HG03520 (cell line): ENCODE data around the gene BST1.

ENCODE experiments used
- ATAC-seq: cut with Tn5 transposase; IDR thresholded peaks from one replicate; pipeline ENCODE4 v1.9.1; 2021; ENCODE audit warnings: mild to moderate bottlenecking, moderate library complexity; ENCODE audit not compliant: unreplicated experiment

The BST1 gene

DNA sequence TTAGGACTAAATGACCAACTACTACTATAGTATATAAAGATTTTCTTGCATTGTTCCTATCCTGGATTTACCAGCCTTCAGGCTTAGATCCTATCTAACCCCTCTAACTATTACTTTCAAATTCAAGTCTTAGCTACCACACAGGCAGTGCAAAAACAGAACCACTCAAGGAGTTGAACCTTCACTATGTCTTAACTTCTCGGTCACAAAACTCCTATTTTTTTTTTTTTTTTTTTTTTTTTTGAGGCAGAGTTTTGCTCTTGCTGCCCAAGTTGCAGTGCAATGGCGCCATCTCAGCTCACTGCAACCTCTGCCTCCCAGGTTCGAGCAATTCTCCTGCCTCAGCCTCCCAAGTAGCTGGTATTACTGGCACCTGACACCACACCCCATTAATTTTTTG is 27.5 kb upstream of the BST1 start:
- ATAC-seq: no peak

DNA sequence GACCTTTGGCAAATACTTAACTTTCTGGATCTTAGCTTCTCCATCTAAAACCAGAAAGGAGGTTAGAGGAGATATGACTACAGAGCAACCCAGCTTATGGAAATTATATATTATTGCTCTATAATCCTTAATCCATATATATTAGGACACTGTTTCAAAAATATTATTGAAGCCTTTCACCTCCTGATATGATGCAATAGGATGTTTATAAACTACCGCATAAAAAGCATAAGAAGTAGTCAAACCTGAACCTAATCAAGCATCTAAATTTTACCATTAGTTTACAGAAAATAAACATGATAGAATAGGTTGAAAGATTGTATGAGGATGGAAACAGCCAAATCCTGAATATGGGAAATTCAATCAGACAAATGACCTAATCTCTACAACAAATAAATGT is 26.8 kb upstream of the BST1 start:
- no peak for ATAC-seq

DNA sequence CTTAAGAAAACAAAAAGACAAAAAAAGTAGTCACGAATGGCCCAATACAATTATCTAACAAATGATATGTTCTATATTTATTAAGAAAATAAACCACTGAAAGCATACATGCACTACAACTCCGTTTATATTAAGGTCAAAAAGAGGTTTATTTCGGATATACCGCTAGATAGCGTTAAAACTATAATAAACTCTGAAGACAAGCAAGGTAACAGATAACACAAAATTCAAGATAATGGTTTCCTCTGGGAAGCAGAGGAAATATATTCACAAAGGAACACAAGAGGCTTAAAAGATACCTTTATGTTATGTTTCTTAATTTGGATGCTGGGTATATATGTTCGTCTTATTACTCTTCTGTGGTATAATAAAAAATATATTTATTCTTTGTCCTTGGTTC is 26.0 kb upstream of the BST1 start:
- no peak for ATAC-seq

DNA sequence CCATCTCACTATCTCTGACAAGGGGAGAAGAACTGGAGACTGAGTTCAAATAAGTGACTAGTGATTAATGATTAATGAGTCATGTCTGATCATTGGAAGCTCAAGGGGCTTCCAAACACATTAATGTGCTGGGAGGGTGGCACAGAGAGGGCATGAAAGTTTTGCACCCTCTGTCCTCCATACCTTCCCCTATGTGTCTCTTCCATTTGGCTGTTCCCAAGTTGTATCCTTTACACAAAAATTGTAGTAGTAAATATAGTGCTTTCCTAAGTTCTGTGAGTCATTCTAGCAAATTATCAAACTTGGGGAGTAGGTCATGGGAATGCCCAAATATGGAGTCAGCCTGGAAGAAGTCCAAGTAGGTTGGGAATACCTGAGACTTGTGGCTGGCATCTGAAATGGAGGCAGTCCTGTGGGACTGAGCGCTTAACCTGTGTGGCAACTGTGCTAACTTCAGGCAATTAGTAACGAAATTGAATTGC is 25.3 kb upstream of the BST1 start:
- no peak for ATAC-seq

DNA sequence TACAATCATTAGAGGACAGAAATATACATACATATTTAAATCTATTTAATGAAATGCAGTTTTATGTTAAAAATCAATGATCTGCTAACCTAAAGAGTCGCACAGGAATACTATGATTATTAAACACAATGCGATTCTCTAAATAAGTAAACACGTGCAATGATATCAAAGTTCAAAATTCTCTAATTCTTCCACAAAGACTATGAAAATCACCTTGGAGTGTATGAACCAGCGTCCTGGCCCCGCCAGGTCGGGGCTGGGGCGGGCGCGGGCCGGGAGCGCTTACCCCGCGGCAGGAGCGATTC is 21.8 kb upstream of the BST1 start:
- ATAC-seq: no peak

DNA sequence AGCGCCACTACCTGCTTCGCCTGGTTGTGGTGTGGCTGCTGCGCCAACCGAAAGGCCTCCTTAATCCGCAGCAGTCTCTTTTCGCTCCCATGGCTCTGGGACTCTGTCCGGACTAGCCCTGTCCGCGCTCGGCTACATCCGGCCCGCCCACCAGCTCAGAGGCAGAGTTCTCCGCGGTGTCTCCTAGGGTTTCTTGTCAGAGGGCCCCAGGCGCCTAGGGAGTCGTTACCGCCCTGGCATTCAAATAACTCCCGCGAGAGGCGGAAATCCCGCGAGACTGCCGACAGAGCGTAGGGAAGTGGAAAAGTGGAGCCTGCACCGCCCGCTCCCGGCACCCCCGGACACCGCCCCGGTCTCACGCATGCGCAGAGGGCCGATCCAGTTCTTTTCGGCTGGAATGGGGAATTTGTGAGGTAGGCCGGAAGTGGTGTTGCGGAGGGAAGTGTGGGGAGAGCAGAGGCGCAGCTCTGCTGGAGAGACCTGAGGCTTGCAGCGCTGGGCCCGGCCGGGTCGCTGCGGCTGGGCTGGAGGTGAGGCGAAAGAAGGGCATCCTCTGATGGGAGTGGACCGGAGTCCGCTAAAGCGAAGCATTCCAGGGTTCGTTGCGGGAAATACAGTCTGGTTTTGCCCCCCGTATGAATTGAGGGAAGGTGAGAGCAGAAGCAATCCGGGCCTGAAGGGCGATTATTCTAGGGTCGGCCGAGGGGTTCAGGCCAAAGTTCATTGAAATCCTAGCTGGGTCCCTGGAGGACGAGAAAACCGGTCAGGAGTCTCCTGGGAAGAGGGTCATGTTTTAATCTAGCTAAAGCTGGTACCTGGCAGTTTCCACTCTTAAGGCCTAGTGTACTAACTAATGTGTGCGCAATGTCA is 21.3 kb upstream of the BST1 start, which contains the start of gene FAM200B:
FAM200B (plus strand) TSS at position 456 of the 870 bp plus-strand sequence. CDS start 5,151 bp downstream, outside the sequence.
- ATAC-seq: peak; percentile 94

DNA sequence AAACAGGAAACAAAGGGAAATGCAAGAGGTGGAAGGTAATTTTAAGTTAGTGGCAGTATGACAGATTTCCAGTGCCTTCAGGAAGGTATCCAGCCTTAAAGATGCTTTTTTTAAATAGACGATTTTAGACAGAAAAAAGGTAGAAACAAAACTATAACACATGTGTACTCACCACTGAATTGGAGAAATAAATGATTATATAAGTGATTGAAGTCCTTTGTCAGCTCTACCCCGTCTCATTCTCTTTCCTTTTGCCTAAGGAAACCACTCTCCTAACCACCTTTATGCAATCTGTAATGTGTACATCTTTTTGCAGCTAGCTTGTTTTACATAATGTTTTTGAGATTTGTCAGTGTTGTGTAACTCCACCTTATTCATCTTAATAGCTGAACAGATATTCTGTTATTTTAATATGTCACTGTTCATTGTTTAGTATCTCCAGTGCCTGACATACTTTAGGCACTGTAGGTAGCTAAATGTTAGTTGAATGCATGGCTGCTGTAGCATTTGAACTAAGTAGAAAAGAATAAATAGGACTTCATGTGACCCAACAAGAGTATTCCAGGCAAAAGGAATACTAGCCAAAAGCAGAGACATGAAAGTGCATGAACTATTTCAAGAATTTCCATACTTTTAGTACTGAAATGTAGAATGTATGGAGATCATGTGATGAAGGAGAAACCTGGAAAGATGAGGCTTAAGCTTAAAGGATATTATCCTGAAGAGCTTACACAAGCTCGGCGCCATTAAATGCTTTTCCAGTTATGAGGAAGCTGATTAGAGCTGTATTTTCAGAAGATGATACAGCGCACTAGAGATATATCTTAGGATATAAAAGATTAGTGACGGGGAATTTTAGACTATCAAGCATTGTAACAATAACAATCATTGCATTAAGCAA is 20.4 kb upstream of the BST1 start:
- no peak for ATAC-seq

DNA sequence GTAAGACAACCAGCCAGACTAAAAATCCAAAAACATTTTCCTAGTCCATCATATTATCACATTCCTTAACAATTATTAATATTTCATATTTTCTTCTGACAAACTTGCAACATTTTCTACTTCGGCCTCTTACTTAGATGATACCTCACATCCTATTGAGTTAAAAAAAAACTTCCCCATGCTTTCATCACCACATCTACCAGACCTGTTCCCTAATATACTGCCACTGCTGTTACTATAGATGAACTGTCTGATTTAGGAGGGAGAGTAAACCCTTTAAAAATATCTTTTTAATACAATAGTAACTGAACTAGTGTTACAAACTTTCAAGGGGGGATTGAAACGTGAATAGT is 19.7 kb upstream of the BST1 start:
- no peak for ATAC-seq

DNA sequence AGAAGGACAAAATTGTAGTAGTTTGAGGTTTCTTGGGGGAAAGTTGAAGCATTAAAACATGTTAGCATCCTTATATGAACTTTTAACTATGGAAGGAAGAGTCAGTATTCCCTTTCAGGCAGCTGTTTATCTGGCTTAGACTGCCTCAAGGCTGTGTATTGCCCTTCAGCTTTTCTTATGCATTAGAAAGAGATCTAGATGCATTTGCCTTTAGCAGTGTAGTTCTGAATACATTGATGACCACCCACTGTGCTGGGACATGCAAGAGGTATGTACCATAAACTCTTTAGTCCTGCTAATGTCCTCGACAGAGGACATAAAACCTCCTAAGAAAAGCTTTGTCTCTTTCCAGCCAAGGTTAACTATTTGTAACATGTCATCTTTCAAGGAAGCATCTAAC is 18.4 kb upstream of the BST1 start:
- no peak for ATAC-seq

DNA sequence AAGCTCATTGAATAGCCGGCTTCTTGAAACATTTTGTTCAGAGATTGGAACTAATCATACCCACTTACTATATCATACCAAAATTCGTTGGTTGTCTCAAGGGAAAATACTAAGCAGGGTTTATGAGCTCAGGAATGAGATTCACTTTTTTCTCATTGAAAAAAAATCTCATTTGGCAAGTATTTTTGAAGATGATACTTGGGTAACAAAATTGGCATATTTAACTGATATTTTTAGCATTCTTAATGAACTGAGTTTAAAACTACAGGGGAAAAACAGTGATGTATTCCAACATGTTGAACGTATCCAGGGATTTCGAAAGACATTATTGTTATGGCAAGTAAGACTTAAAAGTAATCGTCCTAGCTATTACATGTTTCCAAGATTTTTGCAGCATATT is 14.8 kb upstream of the BST1 start:
- ATAC-seq: no peak

DNA sequence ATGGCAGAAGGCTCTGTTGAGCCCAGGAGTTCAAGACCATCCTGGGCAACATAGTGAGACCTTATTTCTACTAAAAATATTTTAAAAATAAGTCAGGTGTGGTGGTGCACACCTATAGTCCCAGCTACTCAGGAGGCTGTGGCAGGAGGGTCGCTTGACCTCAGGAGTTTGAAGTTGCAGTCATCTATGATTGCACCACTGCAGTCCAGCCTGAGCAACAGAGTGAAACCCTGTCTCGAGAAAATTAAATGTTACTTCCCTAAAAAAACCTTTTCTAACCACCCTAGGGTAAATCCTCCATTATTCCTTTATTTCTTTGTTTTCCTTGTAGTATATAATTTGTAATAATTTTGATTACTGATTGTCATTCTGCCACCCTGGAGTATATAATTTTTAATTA is 13.3 kb upstream of the BST1 start:
- no peak for ATAC-seq

DNA sequence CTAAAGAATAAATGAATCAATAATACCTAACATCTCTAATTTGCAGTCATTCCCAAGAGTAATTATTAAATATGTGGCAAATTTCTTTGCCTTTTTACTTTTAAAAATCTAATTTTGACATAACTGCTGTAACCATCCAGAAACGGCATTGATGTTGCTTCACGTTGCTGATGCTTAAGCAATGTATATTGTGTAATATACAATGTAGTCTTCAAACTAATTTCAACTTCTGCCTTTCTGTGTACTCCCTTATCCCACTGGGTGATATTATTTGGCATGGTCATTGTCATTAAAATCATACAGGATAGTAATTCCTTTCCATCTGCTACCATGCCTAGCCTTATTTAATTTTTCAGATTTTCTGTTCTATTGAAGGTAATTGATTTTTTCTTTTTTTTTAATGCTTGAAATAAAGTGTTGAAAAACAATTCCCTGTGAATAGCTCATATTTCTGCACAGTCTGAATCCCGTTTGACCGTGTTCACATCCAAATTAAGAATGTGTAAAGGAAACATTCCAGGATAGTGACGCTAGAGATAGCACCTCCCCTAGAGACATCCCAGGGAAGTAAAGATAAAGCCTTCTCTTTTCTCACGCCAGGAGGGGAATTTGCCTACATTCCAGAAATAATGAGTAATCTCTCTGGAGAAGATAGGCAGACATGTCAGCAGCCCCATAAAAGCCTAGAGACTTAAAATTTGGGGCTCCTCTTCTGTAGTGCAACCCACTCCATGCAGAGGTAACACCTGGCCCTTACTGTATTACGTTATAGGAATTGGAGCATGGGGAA is 12.7 kb upstream of the BST1 start:
- no peak for ATAC-seq

DNA sequence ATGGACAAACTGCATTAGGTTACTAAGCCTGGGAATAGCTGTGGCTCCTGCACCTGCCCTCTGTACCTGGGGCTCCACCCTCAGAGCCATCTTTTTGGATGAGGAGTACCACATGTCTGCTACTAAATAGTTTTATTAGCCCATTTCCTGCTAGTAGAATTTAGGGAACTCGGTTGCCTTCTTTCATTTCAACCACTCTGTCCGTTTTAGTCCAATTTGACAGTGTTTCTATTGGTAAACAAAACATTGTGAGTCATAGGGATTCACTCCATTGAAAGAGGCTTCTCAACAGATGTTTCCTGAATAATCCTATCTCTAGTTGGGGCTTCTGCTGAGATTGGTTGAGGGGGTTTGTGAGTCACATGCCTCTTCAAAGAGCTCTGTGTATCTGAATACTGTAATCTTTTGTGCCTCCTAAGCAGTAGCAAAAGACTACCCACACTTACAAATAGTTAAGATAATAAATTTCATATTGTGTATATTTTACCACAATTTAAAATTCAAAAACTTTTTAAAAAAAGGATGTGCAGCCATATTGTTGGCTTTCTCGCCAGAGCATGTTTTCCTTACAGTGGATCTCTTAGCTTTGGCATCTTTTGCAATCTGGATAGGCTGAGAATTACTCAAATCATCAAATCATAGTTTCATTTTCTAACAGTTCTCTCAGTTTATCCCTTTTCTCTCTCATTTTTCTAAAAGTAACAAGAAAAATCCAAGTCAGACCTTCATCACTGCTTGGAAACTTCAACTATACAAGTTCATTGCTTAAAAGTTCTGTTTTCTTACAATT is 11.3 kb upstream of the BST1 start:
- no peak for ATAC-seq

DNA sequence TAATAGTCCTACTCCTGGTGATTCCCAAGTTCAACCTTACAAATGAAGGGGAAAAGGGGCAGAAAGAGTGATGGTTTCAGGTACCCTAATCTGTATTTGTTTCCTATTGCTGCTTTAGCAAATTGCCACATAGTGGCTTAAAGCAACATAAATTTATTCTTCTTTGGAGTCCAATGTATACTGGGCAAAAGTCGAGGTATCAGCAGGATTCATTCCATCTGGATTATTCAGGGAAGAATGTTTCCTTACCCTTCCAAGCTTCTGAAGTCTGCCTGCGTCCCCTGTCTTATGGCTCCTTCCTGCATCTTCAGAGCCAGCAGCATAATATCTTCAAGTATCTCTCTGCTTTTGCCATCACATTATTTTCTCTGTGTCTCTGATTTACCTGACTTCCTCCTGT is 10.3 kb upstream of the BST1 start:
- no peak for ATAC-seq

DNA sequence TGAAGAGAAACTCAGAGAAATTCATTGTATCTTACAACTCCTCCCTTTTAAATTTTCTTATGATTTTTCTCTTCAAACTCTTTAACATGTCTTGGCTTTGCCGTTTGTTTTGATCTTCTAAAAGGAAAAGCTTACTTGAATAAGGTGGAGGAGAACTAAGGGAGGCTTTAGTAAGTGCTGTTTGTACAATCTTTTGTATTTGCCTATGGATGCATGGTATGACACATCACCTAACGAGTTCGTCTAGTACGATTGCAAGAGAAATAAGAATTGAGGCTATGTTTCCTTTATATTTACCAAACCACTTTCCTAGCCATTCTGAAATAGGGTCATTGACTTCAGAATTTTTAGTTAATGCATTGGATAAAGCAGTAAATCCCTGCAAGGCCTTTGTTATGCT is 8.4 kb upstream of the BST1 start:
- no peak for ATAC-seq

DNA sequence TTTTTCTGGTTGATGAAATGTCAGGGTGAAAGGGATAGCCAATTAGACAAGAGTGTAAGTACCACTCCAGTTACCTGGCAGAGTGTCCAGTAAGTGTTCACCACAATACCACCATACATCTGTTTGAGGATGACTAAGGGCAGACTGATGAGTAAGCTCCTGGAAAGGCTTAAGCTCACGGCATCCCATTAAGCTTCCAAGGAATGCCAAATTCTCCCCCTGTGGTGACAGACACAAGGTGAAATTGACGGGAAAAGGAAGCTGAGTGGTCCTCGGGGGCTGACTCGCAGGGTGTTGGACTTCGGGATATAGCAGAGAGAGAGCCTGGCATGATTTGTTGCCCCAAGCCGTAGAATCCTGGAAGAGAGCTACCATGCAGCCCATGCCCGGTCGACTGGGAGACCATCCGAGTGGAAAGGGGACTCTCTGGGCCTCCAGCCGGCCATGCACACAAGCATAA is 7.6 kb upstream of the BST1 start:
- no peak for ATAC-seq

DNA sequence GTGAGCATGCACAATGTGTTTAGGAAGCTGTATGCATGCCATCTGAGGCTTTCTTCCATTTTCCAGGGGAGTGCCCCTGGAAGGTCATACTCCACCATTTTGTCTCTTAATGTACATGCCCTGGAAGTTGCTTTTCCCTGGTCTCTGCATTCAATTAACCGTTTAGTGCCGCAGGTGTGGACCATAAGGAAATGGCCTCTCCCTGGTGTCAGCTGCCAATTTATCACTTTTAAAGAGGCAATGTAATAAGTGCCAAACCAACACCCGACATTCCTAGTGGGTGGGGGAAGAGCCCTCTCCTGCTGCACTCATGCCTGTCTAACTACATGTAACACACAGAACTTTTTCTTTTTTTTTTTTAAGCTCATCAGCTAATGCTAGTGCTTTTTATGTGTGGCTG is 7.1 kb upstream of the BST1 start:
- no peak for ATAC-seq

DNA sequence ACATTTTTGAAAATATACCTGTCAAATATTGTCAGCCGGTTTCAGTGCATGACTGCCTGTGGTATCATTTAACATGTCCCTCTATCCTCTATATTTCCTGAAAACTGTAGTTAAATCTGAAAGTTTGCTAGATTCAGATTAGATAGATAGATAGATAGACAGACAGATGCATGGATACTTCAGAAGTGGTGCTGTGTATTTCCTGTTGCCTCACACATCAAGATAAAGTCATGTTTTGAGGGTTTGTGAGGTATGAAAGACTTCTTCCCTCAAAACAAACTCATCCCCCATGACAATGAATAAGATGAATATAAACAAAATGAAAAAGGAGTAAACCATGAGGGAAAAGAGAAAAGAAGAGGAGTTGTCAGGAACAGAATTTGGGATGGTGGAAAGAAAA is 6.0 kb upstream of the BST1 start:
- ATAC-seq: no peak

DNA sequence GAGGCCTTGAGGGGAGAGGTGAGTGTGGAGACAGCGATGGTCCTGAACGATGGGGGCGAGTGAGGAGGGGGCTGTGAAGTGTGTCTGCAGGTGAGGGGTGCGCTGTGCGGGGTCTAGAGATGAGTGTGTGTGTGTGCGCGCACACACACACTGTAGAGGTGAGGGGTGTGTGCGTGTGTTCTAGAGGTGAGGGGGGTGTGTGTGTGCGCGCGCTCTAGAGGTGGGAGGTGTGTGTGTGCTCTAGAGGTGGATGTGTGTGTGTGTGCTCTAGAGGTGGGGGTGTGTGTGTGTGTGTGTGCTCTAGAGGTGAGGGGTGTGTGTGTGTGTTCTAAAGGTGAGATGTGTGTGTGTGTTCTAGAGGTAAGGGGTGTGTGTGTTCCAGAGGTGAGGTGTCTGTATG is 574 bp downstream of the BST1 start:
- no peak for ATAC-seq

DNA sequence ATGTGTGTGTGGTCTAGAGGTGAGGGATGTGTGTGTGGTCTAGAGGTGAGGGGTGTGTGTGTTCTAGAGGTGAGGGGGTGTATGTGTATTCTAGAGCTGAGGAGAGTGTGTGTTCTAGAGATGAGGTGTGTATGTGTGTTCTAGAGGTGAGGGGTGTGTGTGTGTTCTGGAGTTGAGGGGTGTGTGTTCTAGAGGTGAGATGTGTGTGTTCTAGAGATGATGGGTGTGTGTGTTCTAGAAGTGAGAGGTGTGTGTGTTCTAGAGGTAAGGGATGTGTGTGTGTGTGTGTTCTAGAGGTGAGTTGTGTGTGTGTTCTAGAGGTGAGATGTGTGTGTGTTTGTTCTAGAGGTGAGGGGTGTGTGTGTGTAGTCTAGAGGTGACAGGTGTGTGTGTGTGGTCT is 1.3 kb downstream of the BST1 start:
- no peak for ATAC-seq
